HepG2 (cell line): Measurements from ENCODE around the gene POLN. TPM values are rescaled to one million over a fixed set of nuclear protein-coding genes. Genes with fewer than 3 reads are reported as not detected.

Experiments
- ATAC-seq: fragments of 200-7000 bp; cut with Tn5 transposase; 3 replicates; pipeline ENCODE4 v1.9.1; 2020; ENCODE audit warnings: mild to moderate bottlenecking, moderate library complexity
- BruUV-seq: library from RNA; stranded (reverse); fragments of 400-500 nt; replicated peaks from 2 replicates; lab custom pipeline; 2021; lab: Mats Ljungman, UMichigan
- CTCF ChIA-PET: fragments of 300-600 bp; formaldehyde crosslinking; extraction: SDS; loops from one replicate; lab custom pipeline; 2021; ENCODE audit warnings: low total read pairs, inconsistent platforms, low intra/inter-chr PET ratio; lab: Yijun Ruan, JAX
- POLR2A ChIA-PET: fragments of 350-600 bp; sonication (Branson Sonifier 250); formaldehyde crosslinking; loops from one replicate; lab custom pipeline; 2020; ENCODE audit warnings: antibody characterized with exemption, inconsistent platforms; lab: Yijun Ruan, JAX
- DNase-seq: peaks from one replicate; pipeline ENCODE4 v3.0.0-alpha.2; 2015; ENCODE audit warnings: low spot score
- FAIRE-seq: peaks from 3 replicates; lab custom pipeline; 2011; peaks lifted over from hg19 to GRCh38; lab: Jason Lieb, UNC
- H2AFZ ChIP-seq: one replicate; pipeline ENCODE4 v1.6.1; 2011; ENCODE audit warnings: low read length, inconsistent platforms
- H3K27ac ChIP-seq: fragments of 300-600 bp; 3 replicates; pipeline ENCODE4 v1.8.0; 2011; ENCODE audit warnings: mixed run types, mild to moderate bottlenecking, mixed read lengths, low read length, inconsistent platforms; ENCODE audit not compliant: insufficient read depth; ENCODE audit errors: extremely low read length
- H3K27me3 ChIP-seq, 2 experiments: fragments of 200-600 bp in 1 of 2; 2 replicates in 1 of 2; 3 replicates in 1 of 2; pipeline versions ENCODE4 v1.6.0 to v1.8.0; 2011; ENCODE audit warnings: low read length in 2 of 2, mild to moderate bottlenecking in 2 of 2, moderate library complexity in 2 of 2, inconsistent platforms in 1 of 2; ENCODE audit not compliant: insufficient read depth in 2 of 2, control insufficient read depth in 1 of 2
- H3K36me3 ChIP-seq, 2 experiments: fragments of 200-600 bp in 1 of 2; replicated peaks in 1 of 2; 2 replicates in 1 of 2; 3 replicates in 1 of 2; pipeline versions ENCODE4 v1.5.1 to v1.8.0; 2011; ENCODE audit warnings: low read length in 2 of 2, inconsistent platforms in 1 of 2; ENCODE audit not compliant: insufficient read depth in 2 of 2, control insufficient read depth in 1 of 2
- H3K4me1 ChIP-seq: 2 replicates; pipeline ENCODE4 v1.5.1; 2012; ENCODE audit warnings: low read length, inconsistent platforms; ENCODE audit not compliant: insufficient read depth
- H3K4me2 ChIP-seq: 2 replicates; pipeline ENCODE4 v1.6.0; 2011; ENCODE audit warnings: low read depth, low read length, inconsistent platforms
- H3K4me3 ChIP-seq, 3 experiments: fragments of 200-600 bp in 1 of 3; sonication (generic), shearing (Covaris generic) in 1 of 3; replicated peaks in 1 of 3; 2 replicates each; pipeline ENCODE4 v1.5.1; 2011 to 2016; ENCODE audit warnings: low read length in 3 of 3, inconsistent platforms in 2 of 3, low read depth in 2 of 3, mild to moderate bottlenecking in 2 of 3, control low read depth in 1 of 3, mixed read lengths in 1 of 3; ENCODE audit not compliant: insufficient read depth in 1 of 3
- H3K79me2 ChIP-seq: one replicate; pipeline ENCODE4 v1.6.1; 2011; ENCODE audit warnings: low read length, inconsistent platforms; ENCODE audit not compliant: insufficient read depth
- H3K9ac ChIP-seq: 2 replicates; pipeline ENCODE4 v1.6.0; 2011; ENCODE audit warnings: mild to moderate bottlenecking, low read depth, low read length, inconsistent platforms; ENCODE audit not compliant: insufficient read depth
- H3K9me3 ChIP-seq: 2 replicates; pipeline ENCODE4 v1.5.1; 2012; ENCODE audit warnings: mild to moderate bottlenecking, low read length
- H4K20me1 ChIP-seq: 2 replicates; pipeline ENCODE4 v1.6.0; 2011; ENCODE audit warnings: inconsistent platforms, mild to moderate bottlenecking, low read length, moderate library complexity; ENCODE audit not compliant: insufficient read depth
- ATM ChIP-seq: fragments of 450-650 bp; IDR thresholded peaks from 2 replicates; pipeline ENCODE4 v1.7.1; 2017; ENCODE audit warnings: mild to moderate bottlenecking, borderline replicate concordance
- EZH2 ChIP-seq: conservative IDR thresholded peaks from 2 replicates; pipeline ENCODE4 v1.6.1; 2012; ENCODE audit warnings: mild to moderate bottlenecking, low read depth, low read length, moderate library complexity
- KMT2A ChIP-seq: sonication (generic); formaldehyde crosslinking; IDR thresholded peaks from 2 replicates; pipeline ENCODE4 v1.4.0; 2020; ENCODE audit warnings: missing genetic modification reagents
- SATB2 ChIP-seq: sonication (generic); formaldehyde crosslinking; IDR thresholded peaks from 2 replicates; pipeline ENCODE4 v1.5.0; 2020; ENCODE audit warnings: missing genetic modification reagents
- TBX2 ChIP-seq: sonication (generic); formaldehyde crosslinking; IDR thresholded peaks from 2 replicates; pipeline ENCODE4 v1.5.0; 2020; ENCODE audit warnings: missing genetic modification reagents, mild to moderate bottlenecking, borderline replicate concordance
- WGBS: methylation state at CpG from one replicate; pipeline ENCODE4 v1.1.6; 2017; ENCODE audit warnings: low lambda C conversion rate; 5-methylcytosine and 5-hydroxymethylcytosine counted together
- in situ Hi-C: cut with HindIII; loops from 2 replicates; pipeline ENCODE4 v1.10.0; 2017; ENCODE audit warnings: low pct_unique_long_range_greater_than_20kb; ENCODE audit not compliant: extremely low pct_ligation_motif_present
- intact Hi-C: fragments of 100-400 bp; cut with micrococcal nuclease; formaldehyde crosslinking; loops from one replicate; pipeline ENCODE4 v1.10.0; 2022; ENCODE audit not compliant: unreplicated experiment
- polyA plus RNA-seq, 8 experiments: library from polyadenylated mRNA; depleted of rRNA in 3 of 8; stranded (reverse) in 7 of 8; unstranded in 1 of 8; fragments of >200 nt; fragmentation: Illumina TruSeq in 4 of 8; extraction: Trizol in 4 of 8; gene quantifications; 2 replicates each; pipeline versions ENCODE4 v1.2.1 to v1.2.3, GENCODE V29; 2011 to 2016; ENCODE audit warnings: low read depth in 4 of 8, missing spikeins in 1 of 8, mixed read lengths in 1 of 8; ENCODE audit not compliant: insufficient read depth in 1 of 8
- total RNA-seq, 5 experiments: library from RNA; depleted of rRNA; stranded (reverse); fragments of >200 nt; fragmentation: Illumina TruSeq; extraction: Trizol; gene quantifications; 2 replicates each; pipeline ENCODE4 v1.2.3, GENCODE V29; 2016; ENCODE audit warnings: low read depth in 1 of 5
- TF ChIP-seq, protein P1 (sequence below): sonication (generic); formaldehyde crosslinking; IDR thresholded peaks from 2 replicates; pipeline ENCODE4 v1.4.0; 2020; ENCODE audit warnings: missing genetic modification reagents, borderline replicate concordance
- TF ChIP-seq, protein P2 (sequence below): sonication (generic); formaldehyde crosslinking; IDR thresholded peaks from 2 replicates; pipeline ENCODE4 v1.4.0; 2020; ENCODE audit warnings: missing genetic modification reagents
- TF ChIP-seq, protein P3 (sequence below): sonication (generic); formaldehyde crosslinking; conservative IDR thresholded peaks from 2 replicates; pipeline ENCODE4 v1.4.0; 2020; ENCODE audit warnings: mild to moderate bottlenecking, missing genetic modification reagents, moderate library complexity
- TF ChIP-seq, protein P4 (sequence below): sonication (generic); formaldehyde crosslinking; IDR thresholded peaks from 2 replicates; pipeline ENCODE4 v1.9.0; 2022; ENCODE audit warnings: low read depth, missing genetic modification reagents
- TF ChIP-seq, protein P5 (sequence below): sonication (generic); formaldehyde crosslinking; IDR thresholded peaks from 2 replicates; pipeline ENCODE4 v1.9.0; 2021; ENCODE audit warnings: missing genetic modification reagents, borderline replicate concordance

Gene POLN
- total and polyA plus RNA-seq, 2 of the 13 experiments (the other 11 are each of a cell fraction or from before 2014, with no cell fraction given), result 0.93 to 1.5 TPM

DNA sequence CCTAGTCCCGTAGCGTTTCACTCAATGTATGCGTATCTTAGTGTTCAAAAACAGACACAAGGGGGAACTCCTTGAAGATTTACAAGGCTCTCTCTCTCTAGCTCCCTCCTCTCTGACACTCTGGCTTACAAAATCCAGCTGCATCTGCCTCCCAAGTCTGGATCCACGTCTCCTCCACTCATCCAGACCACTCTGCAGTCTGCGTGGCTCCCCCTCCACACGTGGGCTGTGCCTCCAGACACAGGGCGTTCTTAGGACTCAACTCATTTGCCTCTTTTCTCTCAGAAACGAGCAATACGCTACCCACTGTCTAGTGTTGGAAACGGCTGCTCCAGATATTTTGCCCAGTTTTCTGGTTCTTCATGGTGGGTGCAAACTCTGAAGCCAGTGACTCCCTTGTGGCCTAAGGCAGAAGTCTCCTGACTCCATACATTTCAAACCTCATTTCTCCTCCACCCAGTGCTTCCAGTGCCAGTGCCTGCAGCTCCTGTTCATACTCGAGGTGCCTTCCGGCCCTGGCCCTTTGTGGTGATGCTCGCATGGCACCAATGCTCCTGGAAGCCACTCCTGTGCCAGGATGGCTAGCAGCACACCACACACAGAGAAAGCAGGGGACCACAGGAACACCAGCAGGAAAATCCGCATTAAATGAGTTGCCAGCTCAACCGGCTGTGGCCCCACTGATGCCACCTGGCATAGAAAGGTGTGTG is 158.7 kb downstream of the POLN start (continued):
- TF ChIP-seq, protein P1, sequence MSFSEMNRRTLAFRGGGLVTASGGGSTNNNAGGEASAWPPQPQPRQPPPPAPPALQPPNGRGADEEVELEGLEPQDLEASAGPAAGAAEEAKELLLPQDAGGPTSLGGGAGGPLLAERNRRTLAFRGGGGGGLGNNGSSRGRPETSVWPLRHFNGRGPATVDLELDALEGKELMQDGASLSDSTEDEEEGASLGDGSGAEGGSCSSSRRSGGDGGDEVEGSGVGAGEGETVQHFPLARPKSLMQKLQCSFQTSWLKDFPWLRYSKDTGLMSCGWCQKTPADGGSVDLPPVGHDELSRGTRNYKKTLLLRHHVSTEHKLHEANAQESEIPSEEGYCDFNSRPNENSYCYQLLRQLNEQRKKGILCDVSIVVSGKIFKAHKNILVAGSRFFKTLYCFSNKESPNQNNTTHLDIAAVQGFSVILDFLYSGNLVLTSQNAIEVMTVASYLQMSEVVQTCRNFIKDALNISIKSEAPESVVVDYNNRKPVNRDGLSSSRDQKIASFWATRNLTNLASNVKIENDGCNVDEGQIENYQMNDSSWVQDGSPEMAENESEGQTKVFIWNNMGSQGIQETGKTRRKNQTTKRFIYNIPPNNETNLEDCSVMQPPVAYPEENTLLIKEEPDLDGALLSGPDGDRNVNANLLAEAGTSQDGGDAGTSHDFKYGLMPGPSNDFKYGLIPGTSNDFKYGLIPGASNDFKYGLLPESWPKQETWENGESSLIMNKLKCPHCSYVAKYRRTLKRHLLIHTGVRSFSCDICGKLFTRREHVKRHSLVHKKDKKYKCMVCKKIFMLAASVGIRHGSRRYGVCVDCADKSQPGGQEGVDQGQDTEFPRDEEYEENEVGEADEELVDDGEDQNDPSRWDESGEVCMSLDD (CRISPR knock-in tag), result no peak
- TF ChIP-seq, protein P2, sequence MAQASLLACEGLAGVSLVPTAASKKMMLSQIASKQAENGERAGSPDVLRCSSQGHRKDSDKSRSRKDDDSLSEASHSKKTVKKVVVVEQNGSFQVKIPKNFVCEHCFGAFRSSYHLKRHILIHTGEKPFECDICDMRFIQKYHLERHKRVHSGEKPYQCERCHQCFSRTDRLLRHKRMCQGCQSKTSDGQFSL, result no peak
- TF ChIP-seq, protein P3, sequence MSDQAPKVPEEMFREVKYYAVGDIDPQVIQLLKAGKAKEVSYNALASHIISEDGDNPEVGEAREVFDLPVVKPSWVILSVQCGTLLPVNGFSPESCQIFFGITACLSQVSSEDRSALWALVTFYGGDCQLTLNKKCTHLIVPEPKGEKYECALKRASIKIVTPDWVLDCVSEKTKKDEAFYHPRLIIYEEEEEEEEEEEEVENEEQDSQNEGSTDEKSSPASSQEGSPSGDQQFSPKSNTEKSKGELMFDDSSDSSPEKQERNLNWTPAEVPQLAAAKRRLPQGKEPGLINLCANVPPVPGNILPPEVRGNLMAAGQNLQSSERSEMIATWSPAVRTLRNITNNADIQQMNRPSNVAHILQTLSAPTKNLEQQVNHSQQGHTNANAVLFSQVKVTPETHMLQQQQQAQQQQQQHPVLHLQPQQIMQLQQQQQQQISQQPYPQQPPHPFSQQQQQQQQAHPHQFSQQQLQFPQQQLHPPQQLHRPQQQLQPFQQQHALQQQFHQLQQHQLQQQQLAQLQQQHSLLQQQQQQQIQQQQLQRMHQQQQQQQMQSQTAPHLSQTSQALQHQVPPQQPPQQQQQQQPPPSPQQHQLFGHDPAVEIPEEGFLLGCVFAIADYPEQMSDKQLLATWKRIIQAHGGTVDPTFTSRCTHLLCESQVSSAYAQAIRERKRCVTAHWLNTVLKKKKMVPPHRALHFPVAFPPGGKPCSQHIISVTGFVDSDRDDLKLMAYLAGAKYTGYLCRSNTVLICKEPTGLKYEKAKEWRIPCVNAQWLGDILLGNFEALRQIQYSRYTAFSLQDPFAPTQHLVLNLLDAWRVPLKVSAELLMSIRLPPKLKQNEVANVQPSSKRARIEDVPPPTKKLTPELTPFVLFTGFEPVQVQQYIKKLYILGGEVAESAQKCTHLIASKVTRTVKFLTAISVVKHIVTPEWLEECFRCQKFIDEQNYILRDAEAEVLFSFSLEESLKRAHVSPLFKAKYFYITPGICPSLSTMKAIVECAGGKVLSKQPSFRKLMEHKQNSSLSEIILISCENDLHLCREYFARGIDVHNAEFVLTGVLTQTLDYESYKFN, result no peak

DNA sequence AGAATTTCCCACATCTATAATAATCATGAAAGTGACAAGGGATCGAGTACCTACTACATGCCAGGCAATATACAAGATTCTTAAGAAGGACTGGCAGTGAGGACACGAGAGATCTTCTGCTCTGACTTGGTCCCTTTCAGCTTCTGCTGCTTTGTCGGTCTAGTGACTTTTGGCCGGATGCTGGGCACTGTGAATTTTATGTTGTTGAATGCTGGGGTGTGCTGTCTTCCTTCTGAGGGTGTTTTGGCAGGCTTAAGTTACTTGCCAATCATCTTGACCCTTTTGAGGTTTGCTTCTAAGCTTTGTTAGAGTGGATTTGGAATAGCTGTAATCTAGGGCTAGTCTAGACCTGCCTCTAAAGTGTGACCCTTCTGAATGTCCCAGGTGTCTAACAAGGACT is 159.3 kb downstream of the POLN start:
- Histone ChIP-seq H3K4me2 (no peak overlapping the region), H3K27ac (no peak overlapping the region), H2AFZ (no peak overlapping the region), H3K79me2 (no peaks in the 10 kb centered on the region), H3K27me3 (peaks cover 5 to 30% of the 10 kb centered on the region in 2 experiments), H3K9ac (no peak overlapping the region), H3K4me1 (peaks cover 36% of the 10 kb centered on the region), H3K4me3 (no peak overlapping the region), H4K20me1 (no peaks in the 10 kb centered on the region), H3K9me3 (no peaks in the 10 kb centered on the region), H3K36me3 (no peaks in the 10 kb centered on the region)
- no TSS peak for BruUV-seq
- FAIRE-seq, result no peak
- ATAC-seq, result no peak
- 48% methylated on average over 4 of the region's 4 CpGs for WGBS
- CTCF ChIA-PET, result no interaction called here
- in situ Hi-C loops, result no loop called here
- intact Hi-C loops, result no loop called here
- DNase-seq, result no peak
- POLR2A ChIA-PET, result no interaction called here
- TF ChIP-seq EZH2, result no peak
- TF ChIP-seq, protein P4, sequence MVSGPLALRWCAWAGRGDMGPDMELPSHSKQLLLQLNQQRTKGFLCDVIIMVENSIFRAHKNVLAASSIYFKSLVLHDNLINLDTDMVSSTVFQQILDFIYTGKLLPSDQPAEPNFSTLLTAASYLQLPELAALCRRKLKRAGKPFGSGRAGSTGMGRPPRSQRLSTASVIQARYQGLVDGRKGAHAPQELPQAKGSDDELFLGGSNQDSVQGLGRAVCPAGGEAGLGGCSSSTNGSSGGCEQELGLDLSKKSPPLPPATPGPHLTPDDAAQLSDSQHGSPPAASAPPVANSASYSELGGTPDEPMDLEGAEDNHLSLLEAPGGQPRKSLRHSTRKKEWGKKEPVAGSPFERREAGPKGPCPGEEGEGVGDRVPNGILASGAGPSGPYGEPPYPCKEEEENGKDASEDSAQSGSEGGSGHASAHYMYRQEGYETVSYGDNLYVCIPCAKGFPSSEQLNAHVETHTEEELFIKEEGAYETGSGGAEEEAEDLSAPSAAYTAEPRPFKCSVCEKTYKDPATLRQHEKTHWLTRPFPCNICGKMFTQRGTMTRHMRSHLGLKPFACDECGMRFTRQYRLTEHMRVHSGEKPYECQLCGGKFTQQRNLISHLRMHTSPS, result no peak
- TF ChIP-seq SATB2 (CRISPR knock-in tag), result no peak
- TF ChIP-seq, protein P5, sequence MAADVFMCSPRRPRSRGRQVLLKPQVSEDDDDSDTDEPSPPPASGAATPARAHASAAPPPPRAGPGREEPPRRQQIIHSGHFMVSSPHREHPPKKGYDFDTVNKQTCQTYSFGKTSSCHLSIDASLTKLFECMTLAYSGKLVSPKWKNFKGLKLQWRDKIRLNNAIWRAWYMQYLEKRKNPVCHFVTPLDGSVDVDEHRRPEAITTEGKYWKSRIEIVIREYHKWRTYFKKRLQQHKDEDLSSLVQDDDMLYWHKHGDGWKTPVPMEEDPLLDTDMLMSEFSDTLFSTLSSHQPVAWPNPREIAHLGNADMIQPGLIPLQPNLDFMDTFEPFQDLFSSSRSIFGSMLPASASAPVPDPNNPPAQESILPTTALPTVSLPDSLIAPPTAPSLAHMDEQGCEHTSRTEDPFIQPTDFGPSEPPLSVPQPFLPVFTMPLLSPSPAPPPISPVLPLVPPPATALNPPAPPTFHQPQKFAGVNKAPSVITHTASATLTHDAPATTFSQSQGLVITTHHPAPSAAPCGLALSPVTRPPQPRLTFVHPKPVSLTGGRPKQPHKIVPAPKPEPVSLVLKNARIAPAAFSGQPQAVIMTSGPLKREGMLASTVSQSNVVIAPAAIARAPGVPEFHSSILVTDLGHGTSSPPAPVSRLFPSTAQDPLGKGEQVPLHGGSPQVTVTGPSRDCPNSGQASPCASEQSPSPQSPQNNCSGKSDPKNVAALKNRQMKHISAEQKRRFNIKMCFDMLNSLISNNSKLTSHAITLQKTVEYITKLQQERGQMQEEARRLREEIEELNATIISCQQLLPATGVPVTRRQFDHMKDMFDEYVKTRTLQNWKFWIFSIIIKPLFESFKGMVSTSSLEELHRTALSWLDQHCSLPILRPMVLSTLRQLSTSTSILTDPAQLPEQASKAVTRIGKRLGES (CRISPR knock-in tag), result no peak
- TF ChIP-seq TBX2 (CRISPR knock-in tag), result no peak
- TF ChIP-seq ATM, result no peak
- TF ChIP-seq KMT2A (CRISPR knock-in tag), result no peak
